Measurements from ENCODE around the gene ABI3BP. TPM values are rescaled to one million over a fixed set of nuclear protein-coding genes. Genes with fewer than 3 reads are reported as not detected.

Gene ABI3BP
- total and polyA plus RNA-seq, 10 of the 15 experiments (the other 5 are each of a cell fraction or from before 2014, with no cell fraction given), result 0.03 to 0.42 (median 0.11) TPM; not detected in 4

DNA sequence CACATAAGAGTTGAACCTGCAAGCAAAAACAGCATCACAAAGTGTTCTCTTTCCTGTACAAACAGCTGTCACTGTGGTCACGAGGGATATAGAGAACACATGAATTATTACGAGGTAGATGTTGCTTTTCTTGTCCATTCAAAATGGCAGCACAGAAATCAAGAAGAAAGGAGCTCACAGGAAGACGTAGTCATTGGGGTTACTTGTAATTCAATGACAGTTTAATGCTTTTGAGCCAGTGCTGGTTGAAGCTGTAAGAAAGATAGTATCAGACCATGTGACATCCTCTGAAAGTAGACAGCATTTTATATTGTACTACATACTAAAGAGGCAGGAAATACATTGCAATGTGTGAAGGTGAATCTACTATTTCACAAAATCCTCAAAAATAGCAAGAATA, 140.4 kb downstream of the ABI3BP start (continued):
- TF ChIP-seq, protein P1, sequence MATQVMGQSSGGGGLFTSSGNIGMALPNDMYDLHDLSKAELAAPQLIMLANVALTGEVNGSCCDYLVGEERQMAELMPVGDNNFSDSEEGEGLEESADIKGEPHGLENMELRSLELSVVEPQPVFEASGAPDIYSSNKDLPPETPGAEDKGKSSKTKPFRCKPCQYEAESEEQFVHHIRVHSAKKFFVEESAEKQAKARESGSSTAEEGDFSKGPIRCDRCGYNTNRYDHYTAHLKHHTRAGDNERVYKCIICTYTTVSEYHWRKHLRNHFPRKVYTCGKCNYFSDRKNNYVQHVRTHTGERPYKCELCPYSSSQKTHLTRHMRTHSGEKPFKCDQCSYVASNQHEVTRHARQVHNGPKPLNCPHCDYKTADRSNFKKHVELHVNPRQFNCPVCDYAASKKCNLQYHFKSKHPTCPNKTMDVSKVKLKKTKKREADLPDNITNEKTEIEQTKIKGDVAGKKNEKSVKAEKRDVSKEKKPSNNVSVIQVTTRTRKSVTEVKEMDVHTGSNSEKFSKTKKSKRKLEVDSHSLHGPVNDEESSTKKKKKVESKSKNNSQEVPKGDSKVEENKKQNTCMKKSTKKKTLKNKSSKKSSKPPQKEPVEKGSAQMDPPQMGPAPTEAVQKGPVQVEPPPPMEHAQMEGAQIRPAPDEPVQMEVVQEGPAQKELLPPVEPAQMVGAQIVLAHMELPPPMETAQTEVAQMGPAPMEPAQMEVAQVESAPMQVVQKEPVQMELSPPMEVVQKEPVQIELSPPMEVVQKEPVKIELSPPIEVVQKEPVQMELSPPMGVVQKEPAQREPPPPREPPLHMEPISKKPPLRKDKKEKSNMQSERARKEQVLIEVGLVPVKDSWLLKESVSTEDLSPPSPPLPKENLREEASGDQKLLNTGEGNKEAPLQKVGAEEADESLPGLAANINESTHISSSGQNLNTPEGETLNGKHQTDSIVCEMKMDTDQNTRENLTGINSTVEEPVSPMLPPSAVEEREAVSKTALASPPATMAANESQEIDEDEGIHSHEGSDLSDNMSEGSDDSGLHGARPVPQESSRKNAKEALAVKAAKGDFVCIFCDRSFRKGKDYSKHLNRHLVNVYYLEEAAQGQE (IDR thresholded peaks at IDR 0.05; ENCODE audit: low read depth, low read length), result no peak
- no peak for TF ChIP-seq RAD21 (IDR thresholded peaks at IDR 0.05; ENCODE audit: insufficient read depth, low read depth, low read length)
- TF ChIP-seq, protein P2, sequence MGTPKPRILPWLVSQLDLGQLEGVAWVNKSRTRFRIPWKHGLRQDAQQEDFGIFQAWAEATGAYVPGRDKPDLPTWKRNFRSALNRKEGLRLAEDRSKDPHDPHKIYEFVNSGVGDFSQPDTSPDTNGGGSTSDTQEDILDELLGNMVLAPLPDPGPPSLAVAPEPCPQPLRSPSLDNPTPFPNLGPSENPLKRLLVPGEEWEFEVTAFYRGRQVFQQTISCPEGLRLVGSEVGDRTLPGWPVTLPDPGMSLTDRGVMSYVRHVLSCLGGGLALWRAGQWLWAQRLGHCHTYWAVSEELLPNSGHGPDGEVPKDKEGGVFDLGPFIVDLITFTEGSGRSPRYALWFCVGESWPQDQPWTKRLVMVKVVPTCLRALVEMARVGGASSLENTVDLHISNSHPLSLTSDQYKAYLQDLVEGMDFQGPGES (IDR thresholded peaks at IDR 0.05), result no peak
- no peak for TF ChIP-seq CBX5 (IDR thresholded peaks at IDR 0.05; ENCODE audit: low read depth)
- TF ChIP-seq, protein P3, sequence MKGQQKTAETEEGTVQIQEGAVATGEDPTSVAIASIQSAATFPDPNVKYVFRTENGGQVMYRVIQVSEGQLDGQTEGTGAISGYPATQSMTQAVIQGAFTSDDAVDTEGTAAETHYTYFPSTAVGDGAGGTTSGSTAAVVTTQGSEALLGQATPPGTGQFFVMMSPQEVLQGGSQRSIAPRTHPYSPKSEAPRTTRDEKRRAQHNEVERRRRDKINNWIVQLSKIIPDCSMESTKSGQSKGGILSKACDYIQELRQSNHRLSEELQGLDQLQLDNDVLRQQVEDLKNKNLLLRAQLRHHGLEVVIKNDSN (IDR thresholded peaks at IDR 0.05; ENCODE audit: borderline replicate concordance, extremely low read length, insufficient read depth, low read depth, low read length), result no peak
- TF ChIP-seq, protein P4, sequence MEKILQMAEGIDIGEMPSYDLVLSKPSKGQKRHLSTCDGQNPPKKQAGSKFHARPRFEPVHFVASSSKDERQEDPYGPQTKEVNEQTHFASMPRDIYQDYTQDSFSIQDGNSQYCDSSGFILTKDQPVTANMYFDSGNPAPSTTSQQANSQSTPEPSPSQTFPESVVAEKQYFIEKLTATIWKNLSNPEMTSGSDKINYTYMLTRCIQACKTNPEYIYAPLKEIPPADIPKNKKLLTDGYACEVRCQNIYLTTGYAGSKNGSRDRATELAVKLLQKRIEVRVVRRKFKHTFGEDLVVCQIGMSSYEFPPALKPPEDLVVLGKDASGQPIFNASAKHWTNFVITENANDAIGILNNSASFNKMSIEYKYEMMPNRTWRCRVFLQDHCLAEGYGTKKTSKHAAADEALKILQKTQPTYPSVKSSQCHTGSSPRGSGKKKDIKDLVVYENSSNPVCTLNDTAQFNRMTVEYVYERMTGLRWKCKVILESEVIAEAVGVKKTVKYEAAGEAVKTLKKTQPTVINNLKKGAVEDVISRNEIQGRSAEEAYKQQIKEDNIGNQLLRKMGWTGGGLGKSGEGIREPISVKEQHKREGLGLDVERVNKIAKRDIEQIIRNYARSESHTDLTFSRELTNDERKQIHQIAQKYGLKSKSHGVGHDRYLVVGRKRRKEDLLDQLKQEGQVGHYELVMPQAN (conservative IDR thresholded peaks at IDR 0.05), result no peak
- no peak for TF ChIP-seq SP1 (IDR thresholded peaks at IDR 0.05; ENCODE audit: low read depth, low read length)
